ENCODE results near the gene ADAM17.
"Not testable (repeated sequence)": the region's sequence is repeated elsewhere in the genome, so short reads cannot be mapped to it uniquely, and the experiment has no call there.

Gene ADAM17

GRCh38 chr2:9527995-9528787 is 27.4 kb downstream of the ADAM17 start:
- H3K27ac ChIP-seq: no peak overlapping the region
- no peak for DNase-seq (ENCODE audit: low read depth, low spot score)

DNA sequence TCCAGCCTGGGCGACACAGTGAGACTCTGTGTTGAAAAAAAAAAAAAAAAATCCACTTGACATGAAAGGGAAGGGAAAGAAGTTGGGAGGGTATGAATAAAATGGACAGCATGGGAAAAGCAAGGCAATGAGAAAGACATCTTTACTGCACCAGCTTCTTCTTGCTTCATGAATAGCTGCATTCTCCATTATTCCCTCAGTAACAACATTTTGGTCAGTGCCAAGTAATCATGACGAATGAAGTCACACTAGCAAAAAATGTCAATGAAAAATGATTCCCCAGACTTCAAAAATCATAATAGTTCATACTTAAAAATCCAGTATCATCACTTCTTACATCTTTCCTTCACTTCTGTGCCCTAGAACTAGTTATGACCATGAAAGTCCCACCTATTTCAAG is 30.4 kb downstream of the ADAM17 start:
- no peak overlapping the region for H3K27ac ChIP-seq
- DNase-seq (ENCODE audit: low read depth, low spot score): no peak

DNA sequence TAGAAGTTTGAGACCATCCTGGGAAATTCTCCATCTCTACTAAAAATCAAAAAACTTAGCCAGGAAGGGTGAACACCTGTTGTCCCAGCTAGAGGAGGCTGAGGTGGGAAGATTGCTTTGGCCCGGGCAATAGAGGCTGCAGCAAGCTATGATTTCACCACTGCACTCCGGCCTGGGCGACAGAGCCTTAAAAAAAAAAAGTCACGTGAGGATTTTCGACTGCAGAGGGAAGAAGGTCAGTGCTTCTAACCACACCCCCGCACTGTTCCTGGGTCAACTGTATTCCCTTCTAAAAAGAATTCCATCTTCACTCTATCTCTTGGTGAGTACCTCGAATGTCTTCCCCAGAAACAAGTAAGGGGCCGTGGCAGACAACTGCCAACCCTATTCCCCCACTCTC is 31.3 kb downstream of the ADAM17 start:
- DNase-seq (ENCODE audit: low read depth, low spot score): no peak
- H3K27ac ChIP-seq: no peak overlapping the region

- no peak overlapping the region for H3K27ac ChIP-seq
- DNase-seq (ENCODE audit: low read depth, low spot score): no peak
These were observed 36.4 kb downstream of the ADAM17 start for GRCh38 chr2:9519250-9519649.

- no peak overlapping the region for H3K27ac ChIP-seq
- no peak for DNase-seq (ENCODE audit: low read depth, low spot score)
These were observed 36.9 kb downstream of the ADAM17 start for GRCh38 chr2:9518780-9519179.

DNA sequence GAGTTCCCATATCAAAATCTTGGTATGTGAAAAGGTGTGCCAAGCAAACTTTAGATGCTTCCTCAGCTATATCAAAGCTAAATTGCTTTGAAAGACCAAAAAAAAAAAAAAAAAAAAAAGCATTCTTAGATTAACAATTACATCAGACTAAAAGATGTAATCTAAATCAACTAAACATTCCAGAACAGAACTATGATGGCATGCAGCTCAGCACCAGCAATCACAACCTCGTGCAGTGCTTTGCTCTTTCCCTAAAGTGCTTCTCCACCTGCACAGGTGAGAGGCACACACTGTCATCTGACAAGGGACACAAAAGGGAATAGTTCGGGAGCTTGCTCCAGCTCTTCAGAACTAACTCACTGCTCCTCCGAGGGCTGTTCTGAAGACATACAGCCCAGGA is 37.5 kb downstream of the ADAM17 start:
- no peak overlapping the region for H3K27ac ChIP-seq

GRCh38 chr2:9517118-9517782 is 38.4 kb downstream of the ADAM17 start:
- H3K27ac ChIP-seq: no peak overlapping the region
- DNase-seq (ENCODE audit: low read depth, low spot score): no peak

More for the DNA sequence above, 37.5 kb downstream of the ADAM17 start:
- no peak for DNase-seq (ENCODE audit: low read depth, low spot score)

DNA sequence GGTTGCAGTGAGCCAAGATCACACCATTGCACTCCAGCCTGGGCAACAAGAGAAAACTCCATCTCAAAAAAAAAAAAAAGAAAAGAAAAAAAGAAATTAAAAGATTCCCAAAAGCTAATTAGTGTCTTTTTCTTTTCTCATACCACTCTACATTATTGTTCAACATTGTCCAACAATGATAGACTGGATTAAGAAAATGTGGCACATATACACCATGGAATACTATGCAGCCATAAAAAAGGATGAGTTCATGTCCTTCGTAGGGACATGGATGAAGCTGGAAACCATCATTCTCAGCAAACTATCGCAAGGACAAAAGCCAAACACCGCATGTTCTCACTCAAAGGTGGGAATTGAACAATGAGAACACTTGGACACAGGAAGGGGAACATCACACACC is 41.7 kb downstream of the ADAM17 start:
- DNase-seq (ENCODE audit: low read depth, low spot score); H3K27ac ChIP-seq: not testable (repeated sequence)

DNA sequence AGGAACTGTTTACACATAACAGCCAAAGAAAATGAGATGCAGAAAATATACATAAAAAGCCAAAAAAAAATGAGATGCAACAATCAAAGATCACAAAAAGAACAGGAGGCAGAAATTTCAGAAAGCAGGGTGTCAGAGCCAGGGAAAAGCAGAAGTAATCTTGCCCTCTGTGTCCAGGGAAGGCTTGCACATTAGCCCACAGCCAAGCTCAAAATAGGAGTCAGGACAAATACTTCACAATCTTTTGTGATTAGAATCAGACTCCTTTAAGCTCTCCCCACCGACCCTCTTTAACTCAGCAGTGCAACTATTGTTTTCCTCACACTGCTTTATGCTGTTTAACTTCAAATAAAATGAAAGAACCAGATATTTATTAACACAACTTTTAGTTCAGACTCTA is 46.7 kb downstream of the ADAM17 start:
- no peak overlapping the region for H3K27ac ChIP-seq
- DNase-seq (ENCODE audit: low read depth, low spot score): no peak

GRCh38 chr2:9498210-9498609 is 57.4 kb downstream of the ADAM17 start:
- no peak for DNase-seq (ENCODE audit: low read depth, low spot score)
- no peak overlapping the region for H3K27ac ChIP-seq

GRCh38 chr2:9497017-9497416 is 58.6 kb downstream of the ADAM17 start:
- DNase-seq (ENCODE audit: low read depth, low spot score): peak; percentile 60
- H3K27ac ChIP-seq: no peak overlapping the region

- no peak for DNase-seq (ENCODE audit: low read depth, low spot score)
- H3K27ac ChIP-seq: no peak overlapping the region
These were observed 61.5 kb downstream of the ADAM17 start for GRCh38 chr2:9494081-9494480.

DNA sequence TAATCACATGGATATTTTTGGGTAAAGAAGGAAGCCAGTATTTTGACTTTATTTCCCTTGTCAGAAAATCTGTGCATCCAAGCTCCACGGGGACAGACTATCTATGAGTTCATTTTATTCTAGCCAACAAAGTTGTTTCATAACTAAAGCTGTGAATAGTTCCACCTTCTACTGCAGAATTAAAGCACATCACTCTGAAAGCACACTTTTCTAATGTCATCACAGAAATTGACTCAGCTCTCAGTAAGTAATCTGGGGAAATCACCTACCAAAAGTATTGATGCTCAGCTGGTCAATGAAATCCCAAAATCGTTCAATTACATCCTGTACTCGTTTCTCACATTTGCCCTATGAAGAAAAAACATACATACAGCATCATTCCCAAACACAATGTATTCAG is 62.2 kb downstream of the ADAM17 start:
- DNase-seq (ENCODE audit: low read depth, low spot score): no peak
- no peak overlapping the region for H3K27ac ChIP-seq

DNA sequence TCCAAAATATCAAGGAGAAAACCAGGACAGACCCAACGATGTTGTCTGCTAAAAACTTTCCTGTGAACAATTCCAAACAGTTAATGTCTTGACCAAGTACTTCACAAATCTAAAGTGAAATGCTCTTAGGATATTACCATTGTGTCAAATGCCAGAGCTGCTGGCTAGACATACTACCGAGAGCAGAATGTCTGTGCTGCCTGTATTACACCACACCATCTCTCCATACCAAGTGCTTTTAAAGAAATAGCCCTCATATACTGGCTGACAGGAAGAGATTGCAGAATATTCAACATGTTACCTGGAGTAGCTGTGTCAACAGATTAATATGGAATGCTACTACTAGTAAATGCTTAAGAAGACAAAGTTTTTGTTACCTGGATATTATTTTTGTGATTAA is 62.7 kb downstream of the ADAM17 start:
- H3K27ac ChIP-seq: no peak overlapping the region

DNA sequence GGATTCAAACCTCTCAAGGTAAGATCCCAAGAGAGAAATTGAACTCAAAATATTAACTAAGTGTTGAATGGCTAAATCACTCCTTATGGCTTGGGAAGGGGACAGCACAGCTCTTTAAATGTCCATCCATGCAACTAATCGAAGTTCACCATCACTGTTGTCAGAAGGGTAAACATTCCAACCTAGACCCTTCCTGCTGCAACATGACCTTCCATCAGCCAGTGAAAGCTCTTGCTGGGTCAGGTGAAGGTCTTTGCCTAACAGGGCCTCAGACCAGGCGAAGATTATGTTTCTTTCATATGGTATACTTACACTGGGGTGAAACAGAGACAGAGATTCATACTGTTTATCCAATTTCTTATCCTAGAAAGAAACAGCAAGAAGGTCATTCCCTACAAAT is 64.8 kb downstream of the ADAM17 start:
- H3K27ac ChIP-seq: no peak overlapping the region
- DNase-seq (ENCODE audit: low read depth, low spot score): no peak

More for the DNA sequence above, 62.7 kb downstream of the ADAM17 start:
- DNase-seq (ENCODE audit: low read depth, low spot score): no peak

GRCh38 chr2:9488583-9489547 is 66.8 kb downstream of the ADAM17 start:
- H3K27ac ChIP-seq: no peak overlapping the region

GRCh38 chr2:9484533-9484932 is 71.1 kb downstream of the ADAM17 start:
- no peak overlapping the region for H3K27ac ChIP-seq
- no peak for DNase-seq (ENCODE audit: low read depth, low spot score)

More at GRCh38 chr2:9488583-9489547, 66.8 kb downstream of the ADAM17 start:
- DNase-seq (ENCODE audit: low read depth, low spot score): no peak

GRCh38 chr2:9483107-9483506 is 72.5 kb downstream of the ADAM17 start:
- H3K27ac ChIP-seq: peak overlapping the region; percentile 14
- DNase-seq (ENCODE audit: low read depth, low spot score): no peak

DNA sequence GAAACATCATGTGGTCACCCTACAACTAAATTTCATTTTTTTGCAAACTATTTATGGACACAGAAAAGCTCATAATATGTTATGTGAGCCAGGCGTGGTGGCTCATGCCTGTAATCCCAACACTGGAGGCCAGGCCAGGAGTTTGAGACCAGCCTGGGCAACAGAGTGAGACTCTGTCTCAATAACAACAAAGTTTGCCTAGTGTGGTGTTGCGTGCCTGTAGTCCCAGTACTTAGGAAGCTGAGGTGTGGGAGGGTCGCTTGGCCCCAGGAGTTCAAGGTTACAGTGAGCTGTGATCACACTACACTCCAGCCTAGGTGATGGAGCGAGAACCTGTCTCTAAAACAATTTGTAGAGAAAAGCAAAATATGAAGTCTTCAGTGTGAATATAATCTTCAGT is 75.5 kb downstream of the ADAM17 start:
- no peak overlapping the region for H3K27ac ChIP-seq
- DNase-seq (ENCODE audit: low read depth, low spot score): no peak

DNA sequence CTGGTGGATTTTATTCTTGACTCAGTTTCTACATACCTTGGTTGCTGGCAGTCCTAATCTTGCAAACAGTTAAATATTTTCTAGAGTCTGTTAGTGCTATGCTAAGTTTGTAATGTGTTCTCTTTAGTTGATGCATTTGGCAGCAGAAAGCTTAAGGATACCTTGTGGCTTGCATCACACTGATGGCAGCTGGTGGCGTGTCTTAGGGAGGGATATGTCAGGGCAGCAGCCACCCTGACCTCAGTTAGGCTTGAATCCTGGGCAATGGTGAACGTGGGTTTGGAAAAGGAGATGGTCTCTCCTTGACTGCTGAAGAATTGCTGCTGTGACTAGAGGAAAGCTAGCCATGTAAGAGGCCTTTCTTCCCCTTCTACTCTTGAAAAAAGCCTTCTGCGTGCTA is 77.1 kb downstream of the ADAM17 start:
- no peak overlapping the region for H3K27ac ChIP-seq
- DNase-seq (ENCODE audit: low read depth, low spot score): no peak

- no peak overlapping the region for H3K27ac ChIP-seq
- DNase-seq (ENCODE audit: low read depth, low spot score): no peak
These were observed 77.7 kb downstream of the ADAM17 start for GRCh38 chr2:9477914-9478313.
